Testis (tissue), 2 donors: ENCODE data around the gene G3BP2.
"Not testable (repeated sequence)": the region's sequence is repeated elsewhere in the genome, so short reads cannot be mapped to it uniquely, and the experiment has no call there.

Source experiments
- CTCF ChIP-seq, 3 experiments: fragments of 450-650 bp in 2 of 3; fragments of 200-600 bp in 1 of 3; sonication (generic) in 1 of 3; IDR thresholded peaks; one replicate each; pipeline ENCODE4 v1.5.1; 2016 to 2019; ENCODE audit warnings: antibody characterized with exemption in 3 of 3, mild to moderate bottlenecking in 2 of 3, moderate library complexity in 1 of 3
- POLR2A ChIP-seq: fragments of 450-650 bp; IDR thresholded peaks from one replicate; pipeline ENCODE4 v1.6.1; 2017; ENCODE audit warnings: antibody characterized with exemption, mild to moderate bottlenecking, moderate library complexity

GRCh38 chr4:75664604-75665003, 8.6 kb downstream of the G3BP2 start:
- TF ChIP-seq CTCF (IDR thresholded peaks at IDR 0.05); POLR2A: not testable (repeated sequence)
